ENCODE data around the gene TEAD1. TPM values are rescaled to one million over a fixed set of nuclear protein-coding genes. Genes with fewer than 3 reads are reported as not detected.
"Not testable (repeated sequence)": the region's sequence is repeated elsewhere in the genome, so short reads cannot be mapped to it uniquely, and the experiment has no call there.

Gene TEAD1
- total and polyA plus RNA-seq, 5 donors from 2014 or later, result 0.30 TPM; not detected in 4

DNA sequence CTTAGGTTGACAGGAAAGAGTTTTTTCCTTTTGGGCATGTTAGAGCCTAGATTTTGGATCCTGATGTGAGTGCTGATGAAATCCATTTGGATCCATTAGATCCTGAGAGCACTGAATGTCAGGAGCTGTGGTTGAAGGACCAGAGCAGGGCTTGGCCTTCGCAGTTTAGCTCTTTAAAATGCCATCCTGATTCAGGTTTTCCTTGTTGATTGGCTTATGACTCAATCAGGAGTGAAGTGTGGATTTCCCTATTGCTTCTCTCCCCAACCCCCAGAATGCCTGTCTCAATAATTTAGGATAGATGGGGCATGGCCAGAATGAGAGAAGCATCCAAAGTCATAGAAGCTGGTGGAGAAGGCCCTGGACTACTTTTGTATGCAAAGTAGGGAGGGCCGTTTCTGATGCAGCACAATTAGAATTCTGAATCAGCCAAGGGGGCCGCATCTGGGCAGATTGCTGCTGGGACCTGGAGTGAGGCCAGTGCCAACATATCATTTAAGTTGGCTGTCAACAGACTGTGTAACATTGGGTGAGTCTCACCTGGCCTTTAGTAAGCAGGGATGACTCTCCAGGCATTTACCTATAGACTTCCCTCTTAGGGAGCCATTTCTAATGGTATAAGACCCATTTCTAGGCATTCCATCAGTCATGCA lies 80.5 kb downstream of the TEAD1 start:
- no peak overlapping the region for H3K27ac ChIP-seq (ENCODE audit: insufficient read depth, low read length, poor library complexity, severe bottlenecking)
- H3K27ac Mint-ChIP-seq, result no peak overlapping the region

DNA sequence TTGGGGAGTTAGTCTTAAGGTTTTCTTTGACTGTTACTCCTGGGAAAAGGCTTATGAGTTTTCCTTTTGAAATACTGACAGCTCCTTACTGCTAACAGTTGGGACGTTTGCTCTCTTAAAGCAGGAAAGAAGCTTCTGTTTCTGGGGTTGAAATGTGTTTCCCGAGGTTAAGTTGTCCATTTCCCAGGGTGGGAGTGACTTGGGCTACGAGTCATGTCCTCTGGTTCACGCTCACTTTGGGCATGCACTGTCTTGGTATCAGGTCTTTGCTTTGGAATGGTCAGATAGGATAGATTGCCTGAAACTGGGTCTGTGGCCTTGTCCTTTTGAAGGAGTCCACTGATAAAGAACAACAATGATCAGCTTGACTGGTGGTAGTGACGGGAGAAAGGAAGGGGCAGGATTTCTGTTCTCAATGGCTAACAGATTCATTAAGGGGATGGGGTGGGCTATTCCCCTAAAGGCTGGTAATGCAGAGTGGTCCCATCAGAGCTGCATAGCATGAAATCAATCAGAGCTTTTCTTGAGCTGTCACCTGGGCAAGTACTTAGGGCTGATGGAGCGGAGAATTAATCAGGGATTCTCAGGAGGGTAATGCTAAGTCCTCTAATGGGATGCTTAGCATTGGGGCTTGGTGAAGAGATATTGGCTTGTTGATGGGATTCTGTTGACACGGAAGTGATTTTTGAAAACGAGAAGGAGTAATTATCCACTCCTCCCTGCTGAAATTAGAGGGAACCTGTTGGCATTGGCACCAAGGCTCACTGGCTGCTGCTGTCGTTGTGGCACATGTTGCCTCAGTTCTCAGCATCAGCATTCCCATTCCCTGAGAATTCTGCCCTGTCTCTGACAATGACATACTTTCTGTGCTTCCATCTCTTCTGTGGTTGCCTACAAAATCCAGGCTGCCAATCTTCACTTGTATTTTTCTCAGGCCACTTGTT lies 81.6 kb downstream of the TEAD1 start:
- Mint-ChIP-seq H3K27me3 (peaks cover 2% of the 10 kb centered on the region), H3K36me3 (no peaks in the 10 kb centered on the region), H3K27ac (no peak overlapping the region), H3K4me1 (no peaks in the 10 kb centered on the region), H3K4me3 (no peak overlapping the region), H3K9me3 (no peaks in the 10 kb centered on the region)
- no peak for ATAC-seq (ENCODE audit: low read depth in 2 of 2)
- Histone ChIP-seq H3K9me3 (ENCODE audit: control insufficient read depth in 2 of 2, low read length in 2 of 2) (no peaks in the 10 kb centered on the region), H3K4me1 (ENCODE audit: control insufficient read depth, insufficient read depth, low read length, poor library complexity, severe bottlenecking) (no peaks in the 10 kb centered on the region), H3K4me3 (ENCODE audit: low read depth, low read length) (no peak overlapping the region), H3K27me3 (ENCODE audit: control insufficient read depth, insufficient read depth, low read length) (peaks cover 2% of the 10 kb centered on the region), H3K27ac (ENCODE audit: insufficient read depth, low read length, poor library complexity, severe bottlenecking) (no peak overlapping the region), H3K36me3 (ENCODE audit: control insufficient read depth, insufficient read depth, low read length) (no peaks in the 10 kb centered on the region)
- DNase-seq, result no peak

More for the DNA sequence above, 80.5 kb downstream of the TEAD1 start:
- no peak for ATAC-seq (ENCODE audit: low read depth in 2 of 2)
- no peaks in the 10 kb centered on the region for H3K9me3 ChIP-seq (ENCODE audit: control insufficient read depth in 2 of 2, low read length in 2 of 2)
- no peak for DNase-seq
- no peak overlapping the region for H3K4me3 ChIP-seq (ENCODE audit: low read depth, low read length)
- Mint-ChIP-seq H3K27me3 (no peaks in the 10 kb centered on the region), H3K4me1 (no peaks in the 10 kb centered on the region), H3K36me3 (no peaks in the 10 kb centered on the region), H3K9me3 (no peaks in the 10 kb centered on the region), H3K4me3 (no peak overlapping the region)
- peaks cover 2% of the 10 kb centered on the region for H3K27me3 ChIP-seq (ENCODE audit: control insufficient read depth, insufficient read depth, low read length)
- H3K4me1 ChIP-seq (ENCODE audit: control insufficient read depth, insufficient read depth, low read length, poor library complexity, severe bottlenecking), result no peaks in the 10 kb centered on the region
- H3K36me3 ChIP-seq (ENCODE audit: control insufficient read depth, insufficient read depth, low read length), result no peaks in the 10 kb centered on the region

DNA sequence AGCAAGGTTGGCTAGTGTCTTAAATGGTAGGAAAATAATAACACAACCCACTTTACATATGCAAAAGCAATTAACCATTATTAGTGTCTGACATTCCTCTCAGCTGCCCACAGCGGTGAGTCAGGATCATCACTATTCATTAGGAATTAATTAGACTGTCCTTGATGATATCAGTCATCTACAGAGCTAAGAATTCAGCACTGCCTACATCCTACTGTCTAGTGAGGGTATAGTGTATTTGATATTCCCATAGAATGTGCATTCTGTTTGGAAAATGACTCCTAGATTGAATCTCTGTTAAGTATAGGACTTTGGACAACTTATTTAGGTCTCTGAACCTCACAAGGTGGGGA lies 82.2 kb downstream of the TEAD1 start:
- Histone ChIP-seq H3K9me3 (ENCODE audit: control insufficient read depth in 2 of 2, low read length in 2 of 2) (no peaks in the 10 kb centered on the region), H3K36me3 (ENCODE audit: control insufficient read depth, insufficient read depth, low read length) (no peaks in the 10 kb centered on the region), H3K4me1 (ENCODE audit: control insufficient read depth, insufficient read depth, low read length, poor library complexity, severe bottlenecking) (no peaks in the 10 kb centered on the region), H3K4me3 (ENCODE audit: low read depth, low read length) (no peak overlapping the region), H3K27ac (ENCODE audit: insufficient read depth, low read length, poor library complexity, severe bottlenecking) (no peak overlapping the region), H3K27me3 (ENCODE audit: control insufficient read depth, insufficient read depth, low read length) (peaks cover 2% of the 10 kb centered on the region)
- H3K27ac Mint-ChIP-seq, result no peak overlapping the region
- no peak overlapping the region for H3K4me3 Mint-ChIP-seq
- H3K36me3 Mint-ChIP-seq, result no peaks in the 10 kb centered on the region
- ATAC-seq (ENCODE audit: low read depth in 2 of 2) (no peak), DNase-seq (no peak)
- H3K9me3 Mint-ChIP-seq, result no peaks in the 10 kb centered on the region
- H3K27me3 Mint-ChIP-seq, result peaks cover 7% of the 10 kb centered on the region
- no peaks in the 10 kb centered on the region for H3K4me1 Mint-ChIP-seq

DNA sequence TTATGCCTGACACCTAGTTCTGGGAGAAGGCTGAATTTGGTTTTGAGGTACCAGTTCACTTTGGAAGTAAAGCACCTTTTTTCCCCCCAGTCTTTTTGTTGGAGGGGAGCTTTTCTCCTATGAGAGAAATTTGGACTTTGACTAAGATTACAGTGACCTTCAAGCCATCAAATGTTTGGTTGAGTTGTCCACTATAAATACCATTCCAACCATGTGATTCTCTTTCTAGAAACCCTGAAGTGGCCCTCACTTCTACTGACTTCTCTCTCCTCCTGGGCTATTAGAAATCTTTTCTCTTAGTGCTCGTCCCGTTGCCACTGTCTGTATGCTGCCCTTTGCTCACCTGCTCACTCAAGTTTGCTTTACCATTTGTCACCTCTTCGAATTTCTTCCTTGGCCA lies 82.6 kb downstream of the TEAD1 start:
- Mint-ChIP-seq H3K27me3 (peaks cover 11% of the 10 kb centered on the region), H3K4me1 (no peaks in the 10 kb centered on the region), H3K9me3 (no peaks in the 10 kb centered on the region), H3K27ac (no peak overlapping the region), H3K36me3 (no peaks in the 10 kb centered on the region), H3K4me3 (no peak overlapping the region)
- Histone ChIP-seq H3K4me1 (ENCODE audit: control insufficient read depth, insufficient read depth, low read length, poor library complexity, severe bottlenecking) (no peaks in the 10 kb centered on the region), H3K4me3 (ENCODE audit: low read depth, low read length) (no peak overlapping the region), H3K27me3 (ENCODE audit: control insufficient read depth, insufficient read depth, low read length) (peaks cover 2% of the 10 kb centered on the region), H3K36me3 (ENCODE audit: control insufficient read depth, insufficient read depth, low read length) (no peaks in the 10 kb centered on the region), H3K9me3 (ENCODE audit: control insufficient read depth in 2 of 2, low read length in 2 of 2) (no peaks in the 10 kb centered on the region), H3K27ac (ENCODE audit: insufficient read depth, low read length, poor library complexity, severe bottlenecking) (no peak overlapping the region)
- ATAC-seq (ENCODE audit: low read depth in 2 of 2) (no peak), DNase-seq (no peak)

DNA sequence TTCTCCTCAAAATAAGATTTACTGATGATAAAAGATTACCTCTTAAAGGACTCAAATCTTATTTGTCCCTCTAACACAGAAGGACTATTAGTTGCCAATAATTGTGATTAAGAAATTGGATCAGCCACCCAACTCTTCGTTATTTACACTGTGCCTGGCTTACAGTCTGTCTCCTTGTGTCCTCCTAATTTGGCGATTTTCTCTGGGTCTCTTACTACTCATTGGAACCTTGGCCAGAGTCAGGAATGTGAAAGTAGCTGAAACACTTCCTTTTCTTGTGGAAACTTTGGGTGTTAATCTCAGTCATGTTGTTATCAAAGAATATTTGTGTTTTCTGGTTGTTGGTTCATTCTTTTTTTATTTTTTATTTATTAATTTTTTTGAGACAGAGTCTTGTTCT lies 83.2 kb downstream of the TEAD1 start:
- Mint-ChIP-seq H3K4me1 (no peaks in the 10 kb centered on the region), H3K27me3 (peaks cover 11% of the 10 kb centered on the region), H3K9me3 (no peaks in the 10 kb centered on the region), H3K27ac (no peak overlapping the region), H3K4me3 (no peak overlapping the region), H3K36me3 (no peaks in the 10 kb centered on the region)
- DNase-seq (no peak), ATAC-seq (ENCODE audit: low read depth in 2 of 2) (no peak)
- Histone ChIP-seq H3K4me3 (ENCODE audit: low read depth, low read length) (no peak overlapping the region), H3K36me3 (ENCODE audit: control insufficient read depth, insufficient read depth, low read length) (no peaks in the 10 kb centered on the region), H3K27me3 (ENCODE audit: control insufficient read depth, insufficient read depth, low read length) (peaks cover 2% of the 10 kb centered on the region), H3K27ac (ENCODE audit: insufficient read depth, low read length, poor library complexity, severe bottlenecking) (no peak overlapping the region), H3K9me3 (ENCODE audit: control insufficient read depth in 2 of 2, low read length in 2 of 2) (no peaks in the 10 kb centered on the region), H3K4me1 (ENCODE audit: control insufficient read depth, insufficient read depth, low read length, poor library complexity, severe bottlenecking) (no peaks in the 10 kb centered on the region)

DNA sequence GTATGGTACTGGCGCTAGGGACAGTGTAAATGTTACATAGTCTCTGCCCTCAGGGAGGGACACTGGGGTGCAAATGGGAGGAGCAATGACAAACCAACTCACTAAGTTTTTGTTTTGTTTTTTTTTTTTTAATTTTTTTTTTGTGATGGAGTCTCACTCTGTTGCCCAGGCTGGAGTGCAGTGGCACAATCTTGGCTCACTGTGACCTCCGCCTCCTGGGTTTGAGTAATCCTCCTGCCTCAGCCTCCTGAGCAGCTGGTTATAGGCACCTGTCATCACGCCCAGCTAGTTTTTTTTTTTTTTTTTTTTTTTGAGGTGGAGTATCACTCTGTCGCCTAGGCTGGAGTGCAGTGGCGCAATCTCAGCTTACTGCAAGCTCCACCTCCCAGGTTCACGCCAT lies 83.9 kb downstream of the TEAD1 start:
- not testable (repeated sequence) for H3K4me1 ChIP-seq (ENCODE audit: control insufficient read depth, insufficient read depth, low read length, poor library complexity, severe bottlenecking); H3K36me3 ChIP-seq (ENCODE audit: control insufficient read depth, insufficient read depth, low read length); DNase-seq; H3K9me3 ChIP-seq (ENCODE audit: control insufficient read depth in 2 of 2, low read length in 2 of 2); H3K27me3 ChIP-seq (ENCODE audit: control insufficient read depth, insufficient read depth, low read length); H3K4me1 Mint-ChIP-seq; H3K36me3 Mint-ChIP-seq; ATAC-seq (ENCODE audit: low read depth in 2 of 2); H3K4me3 ChIP-seq (ENCODE audit: low read depth, low read length); H3K4me3 Mint-ChIP-seq; H3K27ac ChIP-seq (ENCODE audit: insufficient read depth, low read length, poor library complexity, severe bottlenecking); H3K27ac Mint-ChIP-seq; H3K9me3 Mint-ChIP-seq
- peaks cover 11% of the 10 kb centered on the region for H3K27me3 Mint-ChIP-seq

DNA sequence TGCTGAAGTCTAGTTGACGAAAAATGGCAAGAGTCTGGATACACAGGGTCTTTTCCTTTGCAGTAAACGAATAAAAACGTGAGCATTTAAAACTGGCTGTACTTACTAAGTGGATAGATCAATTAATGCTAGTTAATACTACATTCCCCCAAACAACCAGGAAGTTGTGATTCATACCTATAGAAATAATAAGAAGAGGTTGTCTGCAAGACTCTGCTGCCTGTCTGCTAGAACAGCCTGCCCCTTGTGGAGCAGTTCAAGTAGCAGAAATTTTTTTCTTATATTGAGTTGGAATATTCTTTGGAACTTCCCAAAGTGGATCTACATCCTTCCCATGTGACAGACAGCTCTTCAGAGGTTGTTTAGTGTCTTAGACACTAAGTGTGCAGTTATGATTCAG lies 86.8 kb downstream of the TEAD1 start:
- H3K27me3 Mint-ChIP-seq, result peaks cover 18% of the 10 kb centered on the region
- no peaks in the 10 kb centered on the region for H3K9me3 ChIP-seq (ENCODE audit: control insufficient read depth in 2 of 2, low read length in 2 of 2)

DNA sequence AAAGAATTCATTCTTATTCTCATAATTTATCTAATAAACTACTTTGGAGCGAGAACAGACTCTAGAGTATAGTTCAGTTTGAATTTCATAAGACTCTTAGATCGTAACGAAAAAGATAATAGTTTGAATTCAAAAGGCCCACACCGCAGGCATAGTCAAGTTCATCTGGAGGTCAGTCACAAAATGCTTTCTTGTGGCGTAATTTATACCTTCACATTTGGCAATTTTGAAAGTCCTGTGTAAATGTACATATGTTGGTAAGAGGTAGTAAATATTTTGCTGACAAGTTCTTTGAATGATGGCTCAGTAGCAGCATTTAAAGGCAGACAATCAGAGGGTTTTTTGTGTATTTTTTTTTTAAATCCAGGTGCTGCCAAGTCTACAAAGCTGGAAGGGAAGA lies 88.1 kb downstream of the TEAD1 start:
- Mint-ChIP-seq H3K4me3 (no peak overlapping the region), H3K9me3 (no peaks in the 10 kb centered on the region), H3K4me1 (no peaks in the 10 kb centered on the region), H3K36me3 (no peaks in the 10 kb centered on the region), H3K27ac (no peak overlapping the region), H3K27me3 (peaks cover 18% of the 10 kb centered on the region)
- Histone ChIP-seq H3K4me1 (ENCODE audit: control insufficient read depth, insufficient read depth, low read length, poor library complexity, severe bottlenecking) (no peaks in the 10 kb centered on the region), H3K4me3 (ENCODE audit: low read depth, low read length) (no peak overlapping the region), H3K36me3 (ENCODE audit: control insufficient read depth, insufficient read depth, low read length) (no peaks in the 10 kb centered on the region), H3K9me3 (ENCODE audit: control insufficient read depth in 2 of 2, low read length in 2 of 2) (no peaks in the 10 kb centered on the region), H3K27ac (ENCODE audit: insufficient read depth, low read length, poor library complexity, severe bottlenecking) (no peak overlapping the region), H3K27me3 (ENCODE audit: control insufficient read depth, insufficient read depth, low read length) (no peaks in the 10 kb centered on the region)
- no peak for DNase-seq
- ATAC-seq (ENCODE audit: low read depth in 2 of 2), result no peak

More for the DNA sequence above, 86.8 kb downstream of the TEAD1 start:
- H3K4me1 ChIP-seq (ENCODE audit: control insufficient read depth, insufficient read depth, low read length, poor library complexity, severe bottlenecking), result no peaks in the 10 kb centered on the region
- H3K27ac ChIP-seq (ENCODE audit: insufficient read depth, low read length, poor library complexity, severe bottlenecking), result no peak overlapping the region
- no peak overlapping the region for H3K4me3 ChIP-seq (ENCODE audit: low read depth, low read length)
- no peaks in the 10 kb centered on the region for H3K9me3 Mint-ChIP-seq
- no peak for ATAC-seq (ENCODE audit: low read depth in 2 of 2)
- no peaks in the 10 kb centered on the region for H3K36me3 ChIP-seq (ENCODE audit: control insufficient read depth, insufficient read depth, low read length)
- H3K4me1 Mint-ChIP-seq, result no peaks in the 10 kb centered on the region
- no peak overlapping the region for H3K27ac Mint-ChIP-seq
- no peaks in the 10 kb centered on the region for H3K36me3 Mint-ChIP-seq
- no peak for DNase-seq
- no peak overlapping the region for H3K4me3 Mint-ChIP-seq
- H3K27me3 ChIP-seq (ENCODE audit: control insufficient read depth, insufficient read depth, low read length), result no peaks in the 10 kb centered on the region
